CD4-positive, alpha-beta T cell treated with Interleukin-6 for 4 hours (primary cell): ENCODE data around the gene CDK10.

Source experiments
- DNase-seq: peaks from one replicate; pipeline ENCODE4 v3.0.0-alpha.2; 2020; ENCODE audit warnings: mixed read lengths

Gene CDK10

GRCh38 chr16:89716916-89717687, 30.6 kb downstream of the CDK10 start:
- no peak for DNase-seq

- no peak for DNase-seq
Observed at GRCh38 chr16:89717688-89718505, 31.4 kb downstream of the CDK10 start.

- peak; percentile 21 for DNase-seq
Observed at GRCh38 chr16:89720551-89720812, 34.0 kb downstream of the CDK10 start.

- DNase-seq, result peak; percentile 91
Observed at GRCh38 chr16:89720813-89721545, 34.5 kb downstream of the CDK10 start, which contains the start of the genes VPS9D1 and ZNF276. Gene VPS9D1, minus strand, starts transcription at chr16:89720898. Its CDS starts 37 bp downstream, at chr16:89720861. Gene ZNF276, plus strand, starts transcription at chr16:89721537. Its CDS starts 104 bp downstream, at chr16:89721641.

- peak; percentile 93 for DNase-seq
Observed at GRCh38 chr16:89721546-89722391, 35.3 kb downstream of the CDK10 start.

- peak; percentile 81 for DNase-seq
Observed at GRCh38 chr16:89722392-89723278, 36.1 kb downstream of the CDK10 start.

GRCh38 chr16:89723279-89724250, 37.1 kb downstream of the CDK10 start:
- peak; percentile 86 for DNase-seq

- no peak for DNase-seq
Observed at GRCh38 chr16:89727406-89728120, 41.1 kb downstream of the CDK10 start.

GRCh38 chr16:89729293-89729692, 42.8 kb downstream of the CDK10 start:
- DNase-seq, result no peak

- DNase-seq, result no peak
Observed at GRCh38 chr16:89729863-89730593, 43.5 kb downstream of the CDK10 start.

GRCh38 chr16:89730610-89731234, 44.2 kb downstream of the CDK10 start:
- no peak for DNase-seq

GRCh38 chr16:89732142-89732917, 45.8 kb downstream of the CDK10 start:
- DNase-seq, result no peak

- no peak for DNase-seq
Observed at GRCh38 chr16:89732918-89733242, 46.4 kb downstream of the CDK10 start.

- no peak for DNase-seq
Observed at GRCh38 chr16:89733322-89733721, 46.8 kb downstream of the CDK10 start.

GRCh38 chr16:89733792-89734191, 47.3 kb downstream of the CDK10 start:
- DNase-seq, result no peak

- DNase-seq, result no peak
Observed at GRCh38 chr16:89736554-89736953, 50.1 kb downstream of the CDK10 start.

GRCh38 chr16:89737341-89738071, 51.0 kb downstream of the CDK10 start:
- peak; percentile 61 for DNase-seq
